A204.1 (cell line): ENCODE measurements around the gene NDUFS6.
"Not testable (repeated sequence)": the region's sequence is repeated elsewhere in the genome, so short reads cannot be mapped to it uniquely, and the experiment has no call there.

Source experiments
- FAIRE-seq: peaks from 2 replicates; lab custom pipeline; 2012; peaks lifted over from hg19 to GRCh38; lab: Jason Lieb, UNC

Gene NDUFS6

GRCh38 chr5:1834022-1834551 lies 32.9 kb downstream of the NDUFS6 start:
- no peak for FAIRE-seq

GRCh38 chr5:1834721-1835429 lies 33.7 kb downstream of the NDUFS6 start:
- no peak for FAIRE-seq

GRCh38 chr5:1835431-1835830 lies 34.2 kb downstream of the NDUFS6 start:
- FAIRE-seq, result no peak

- no peak for FAIRE-seq
Measured at GRCh38 chr5:1836176-1836890, 35.1 kb downstream of the NDUFS6 start.

GRCh38 chr5:1836891-1837880 lies 36.0 kb downstream of the NDUFS6 start:
- no peak for FAIRE-seq

GRCh38 chr5:1838013-1838412 lies 36.8 kb downstream of the NDUFS6 start:
- no peak for FAIRE-seq

- no peak for FAIRE-seq
Measured at GRCh38 chr5:1840071-1840547, 38.9 kb downstream of the NDUFS6 start.

GRCh38 chr5:1840741-1841521 lies 39.7 kb downstream of the NDUFS6 start:
- no peak for FAIRE-seq

- no peak for FAIRE-seq
Measured at GRCh38 chr5:1842004-1842819, 41.0 kb downstream of the NDUFS6 start.

GRCh38 chr5:1843761-1844160 lies 42.6 kb downstream of the NDUFS6 start:
- FAIRE-seq, result not testable (repeated sequence)

GRCh38 chr5:1844708-1845436 lies 43.7 kb downstream of the NDUFS6 start:
- FAIRE-seq, result no peak

- FAIRE-seq, result no peak
Measured at GRCh38 chr5:1845696-1846095, 44.5 kb downstream of the NDUFS6 start.

- FAIRE-seq, result no peak
Measured at GRCh38 chr5:1846583-1846982, 45.4 kb downstream of the NDUFS6 start.

- no peak for FAIRE-seq
Measured at GRCh38 chr5:1847056-1847455, 45.8 kb downstream of the NDUFS6 start.

- FAIRE-seq, result no peak
Measured at GRCh38 chr5:1847611-1848010, 46.4 kb downstream of the NDUFS6 start.

GRCh38 chr5:1850324-1851154 lies 49.3 kb downstream of the NDUFS6 start:
- FAIRE-seq, result no peak

- FAIRE-seq, result no peak
Measured at GRCh38 chr5:1851290-1851934, 50.2 kb downstream of the NDUFS6 start.

GRCh38 chr5:1852324-1852947 lies 51.2 kb downstream of the NDUFS6 start:
- no peak for FAIRE-seq
